OCI-M2 (cell line): ENCODE data around the gene STX1B.
"Not testable (repeated sequence)": the region's sequence is repeated elsewhere in the genome, so short reads cannot be mapped to it uniquely, and the experiment has no call there.

Source experiments
- DNase-seq: peaks from one replicate; lab custom pipeline; 2025; ENCODE audit not compliant: unreplicated experiment; lab: John Stamatoyannopoulos, UW

Gene STX1B

DNA sequence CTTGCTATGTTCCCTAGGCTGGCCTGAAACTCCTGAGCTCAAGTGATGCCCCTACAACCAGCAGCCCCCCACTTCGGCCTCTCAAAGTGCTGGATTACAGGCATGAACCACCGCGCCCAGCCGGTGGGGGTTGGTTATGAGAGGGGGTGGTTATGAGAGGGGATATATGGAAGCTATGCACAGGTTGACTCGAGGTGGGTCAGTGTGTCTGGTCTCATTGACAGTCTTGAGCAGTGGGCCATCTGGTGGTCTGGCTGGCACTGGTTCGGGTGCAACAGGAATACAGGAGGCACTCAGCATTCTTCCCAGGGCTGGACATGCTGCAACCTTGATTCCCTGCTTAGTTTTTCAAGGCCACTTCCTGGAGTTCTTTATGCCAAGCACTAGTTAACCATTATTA, 5.6 kb upstream of the STX1B start:
- no peak for DNase-seq

DNA sequence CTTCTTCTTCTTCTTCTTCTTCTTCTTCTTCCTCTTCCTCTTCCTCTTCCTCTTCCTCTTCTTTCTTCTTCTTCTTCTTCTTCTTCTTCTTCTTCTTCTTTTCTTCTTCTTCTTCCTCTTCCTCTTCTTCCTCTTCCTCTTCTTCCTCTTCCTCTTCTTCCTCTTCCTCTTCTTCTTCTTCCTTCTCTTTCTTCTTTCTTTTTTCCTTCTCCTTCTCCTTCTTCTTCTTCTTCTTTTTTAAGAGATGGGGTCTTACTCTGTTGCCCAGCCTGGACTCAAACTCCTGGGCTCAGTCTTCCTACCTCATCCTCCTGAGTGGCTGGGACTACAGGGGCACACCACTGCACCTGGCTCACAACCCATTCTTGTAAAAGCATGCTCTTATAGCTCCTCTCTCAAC, 2.9 kb upstream of the STX1B start:
- not testable (repeated sequence) for DNase-seq

DNA sequence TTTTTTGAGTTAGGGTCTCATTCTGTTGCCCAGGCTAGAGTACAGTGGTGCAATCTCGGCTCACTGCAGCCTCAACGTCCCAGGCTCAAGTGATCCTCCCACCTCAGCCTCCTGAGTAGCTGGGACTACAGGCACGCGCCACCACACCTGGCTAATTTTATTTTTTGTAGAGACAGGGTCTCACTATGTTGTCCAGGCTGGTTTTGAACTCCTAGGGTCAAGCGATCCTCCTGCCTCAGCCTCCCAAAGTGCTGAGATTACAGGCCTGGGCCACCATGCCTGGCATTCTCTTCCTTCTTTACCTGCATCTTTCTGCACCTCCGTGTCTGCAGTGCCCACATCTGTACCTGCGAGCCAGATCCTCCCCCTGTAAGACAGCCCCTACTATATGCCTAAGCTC, 1.4 kb upstream of the STX1B start:
- DNase-seq, result not testable (repeated sequence)

DNA sequence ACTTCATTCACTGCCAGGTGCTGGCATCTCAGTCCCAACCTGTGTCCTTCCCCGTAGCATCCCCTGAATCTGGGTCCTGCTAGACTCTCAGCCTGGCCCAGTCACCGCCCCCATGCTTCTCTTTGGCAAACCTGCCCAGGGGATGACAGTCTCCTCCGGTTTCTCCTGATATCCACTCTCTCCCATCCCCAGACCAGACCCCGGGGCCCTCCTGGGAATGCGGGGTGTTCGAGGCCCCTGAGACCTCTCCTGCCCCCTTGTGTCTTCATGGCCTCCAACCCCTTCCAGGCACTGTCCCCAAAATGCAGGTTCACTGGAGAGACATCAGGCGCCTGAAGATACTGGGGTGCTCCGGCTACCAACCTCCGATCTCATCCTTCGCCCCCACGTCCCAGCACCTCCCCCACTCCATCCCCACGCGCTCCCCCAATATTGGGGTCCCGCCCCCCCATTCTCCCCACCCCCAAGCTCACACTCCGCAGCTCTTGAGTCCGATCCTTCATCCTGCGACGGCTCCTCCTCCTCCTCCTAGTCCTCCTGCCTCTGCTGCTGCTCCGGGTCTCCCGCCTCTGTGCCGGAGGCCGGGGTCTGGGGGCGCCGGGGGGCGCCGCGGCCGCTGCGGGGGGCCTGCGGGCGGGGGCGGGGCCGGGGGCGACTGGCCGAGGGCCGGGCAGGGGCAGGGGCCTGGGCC, 399 bp downstream of the STX1B start:
- no peak for DNase-seq

DNA sequence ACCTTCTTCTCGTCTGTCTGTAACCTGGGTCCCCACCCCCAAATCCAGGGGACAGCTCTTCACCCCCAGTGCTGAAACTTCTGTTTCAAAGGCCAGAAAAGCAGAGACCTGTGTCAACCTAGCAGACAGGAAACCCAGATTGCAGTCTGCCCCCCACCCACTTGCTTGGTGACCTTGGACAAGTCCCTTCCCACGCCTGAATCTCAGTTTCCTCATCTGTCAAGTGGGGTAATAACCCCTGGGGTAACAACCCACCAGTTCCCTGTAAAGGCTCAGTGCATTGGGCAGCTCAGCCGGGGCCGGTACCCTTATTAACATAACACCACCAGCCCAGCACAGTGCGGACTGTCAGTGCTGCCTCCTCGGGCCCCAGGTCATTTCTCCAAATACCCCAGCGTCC, 1.3 kb downstream of the STX1B start:
- no peak for DNase-seq

DNA sequence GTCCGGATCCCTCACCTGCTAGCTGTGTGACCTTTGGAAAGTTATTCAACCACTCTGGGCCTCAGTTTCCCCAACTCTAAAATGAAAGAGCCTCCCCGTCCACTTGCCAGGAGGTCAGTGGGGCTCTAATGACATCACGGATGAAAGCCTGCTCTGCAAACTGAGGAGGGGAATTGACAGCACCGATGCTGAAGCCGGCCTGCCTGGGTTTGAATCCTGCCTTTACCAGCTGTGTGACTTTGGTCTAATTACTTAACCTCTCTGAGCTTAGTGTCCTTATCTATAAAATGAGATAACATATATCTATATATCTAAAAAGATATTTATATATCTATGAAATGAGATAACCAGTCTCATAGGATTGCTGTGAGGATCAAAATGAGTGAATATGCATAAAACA, 1.9 kb downstream of the STX1B start:
- no peak for DNase-seq

DNA sequence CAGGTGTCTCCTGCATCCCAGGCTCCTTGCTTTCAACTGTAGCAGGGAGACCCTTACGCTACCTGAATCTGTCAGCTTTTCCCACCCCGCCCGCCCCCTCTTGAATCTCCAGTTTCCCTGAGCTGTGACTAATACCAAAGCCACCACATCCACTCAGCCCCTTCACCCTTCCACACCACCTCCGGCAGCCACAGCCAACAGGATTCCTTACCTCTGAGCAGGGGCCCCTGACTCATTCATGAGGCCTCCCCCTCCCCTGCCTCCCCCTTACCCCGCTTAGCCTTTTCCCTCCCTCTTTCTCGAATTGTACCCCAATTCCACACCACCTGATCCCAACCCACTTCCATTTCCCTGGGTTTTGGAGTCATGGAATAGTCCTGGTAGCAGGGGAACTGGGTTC, 2.3 kb downstream of the STX1B start:
- DNase-seq, result no peak

DNA sequence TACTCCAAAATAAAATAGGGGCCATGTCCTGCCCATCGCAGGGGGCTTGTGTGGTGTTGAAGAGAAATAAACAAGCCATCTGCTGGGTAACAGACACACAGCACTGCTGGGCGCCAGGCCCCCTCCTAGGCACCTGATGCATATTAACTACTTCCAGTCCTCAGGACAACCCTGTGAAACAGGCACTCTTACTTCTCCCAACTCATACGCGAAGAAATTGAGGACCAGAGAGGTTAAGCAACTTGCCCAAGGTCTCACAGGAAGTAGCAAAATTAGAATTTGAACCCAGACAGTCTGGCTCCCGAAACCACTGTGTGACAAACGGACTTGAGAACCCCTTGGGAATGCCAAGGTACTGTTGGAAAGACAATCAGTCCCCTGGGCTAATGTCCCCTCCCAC, 2.8 kb downstream of the STX1B start:
- DNase-seq, result no peak

DNA sequence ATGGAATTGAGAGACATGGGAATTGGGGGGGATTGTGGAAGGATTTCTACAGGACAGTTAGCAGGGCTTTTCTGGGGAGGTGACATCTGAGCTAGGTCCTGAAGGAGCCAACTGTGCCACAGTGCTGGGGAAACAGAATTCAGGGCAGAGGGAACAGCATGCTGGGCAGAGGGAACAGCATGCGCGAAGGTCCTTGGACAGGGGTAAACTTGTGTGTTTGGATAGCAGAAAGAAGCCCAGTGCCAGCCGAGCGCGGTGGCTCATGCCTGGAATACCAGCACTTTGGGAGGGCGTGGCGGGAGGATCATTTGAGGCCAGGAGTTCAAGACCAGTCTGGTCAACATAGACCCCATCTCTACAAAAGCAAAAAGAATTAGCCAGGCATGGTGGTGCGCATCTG, 3.8 kb downstream of the STX1B start:
- DNase-seq, result no peak

DNA sequence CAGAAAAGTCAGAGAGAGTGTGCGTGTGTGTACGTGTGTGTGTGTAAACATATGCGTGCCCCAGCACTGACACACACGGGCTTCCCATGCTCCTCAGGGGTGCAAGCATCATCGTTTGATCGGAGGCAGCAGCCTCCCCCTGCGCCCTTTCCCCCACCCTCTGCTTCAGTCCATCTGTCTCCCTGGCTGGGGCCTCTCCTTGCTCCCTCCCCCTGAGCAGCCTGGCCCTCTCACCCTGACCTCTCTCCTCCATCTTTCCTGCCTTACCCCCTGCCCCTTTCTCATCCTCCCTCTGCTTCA, 4.4 kb downstream of the STX1B start:
- DNase-seq, result no peak

DNA sequence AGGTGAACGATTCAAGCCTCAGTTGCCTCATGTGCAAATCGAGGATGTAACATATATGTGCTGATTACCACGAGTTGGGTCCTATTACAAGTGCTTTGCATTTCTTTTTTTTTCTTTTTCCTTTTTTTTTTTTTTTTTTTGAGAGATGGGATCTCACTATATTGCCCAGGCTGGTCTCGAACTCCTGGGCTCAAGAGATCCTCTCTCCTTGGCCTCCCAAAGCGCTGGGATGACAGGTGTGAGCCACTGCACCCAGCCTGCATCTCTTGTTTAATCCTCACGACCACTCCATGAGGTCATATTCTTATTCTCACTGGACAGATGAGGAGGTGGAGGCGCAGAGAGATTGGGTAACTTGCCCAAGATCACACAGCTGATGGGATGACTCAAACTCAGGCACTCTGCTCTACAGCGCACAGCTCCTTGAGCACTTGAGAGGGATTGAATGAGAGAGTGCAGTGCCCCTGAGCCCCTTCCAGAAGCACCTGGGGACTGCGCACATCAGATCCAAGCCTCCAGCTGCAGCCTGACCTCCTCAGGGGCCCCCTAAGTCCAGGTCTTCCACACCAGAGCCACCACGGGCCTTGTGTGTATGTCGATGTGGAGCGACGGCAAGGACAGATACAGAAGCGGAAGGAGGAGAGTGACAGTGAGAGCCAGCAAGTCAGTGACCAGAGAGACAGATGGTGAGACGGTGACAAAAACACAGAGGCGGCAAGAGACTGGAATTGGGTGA, 4.9 kb downstream of the STX1B start:
- no peak for DNase-seq

DNA sequence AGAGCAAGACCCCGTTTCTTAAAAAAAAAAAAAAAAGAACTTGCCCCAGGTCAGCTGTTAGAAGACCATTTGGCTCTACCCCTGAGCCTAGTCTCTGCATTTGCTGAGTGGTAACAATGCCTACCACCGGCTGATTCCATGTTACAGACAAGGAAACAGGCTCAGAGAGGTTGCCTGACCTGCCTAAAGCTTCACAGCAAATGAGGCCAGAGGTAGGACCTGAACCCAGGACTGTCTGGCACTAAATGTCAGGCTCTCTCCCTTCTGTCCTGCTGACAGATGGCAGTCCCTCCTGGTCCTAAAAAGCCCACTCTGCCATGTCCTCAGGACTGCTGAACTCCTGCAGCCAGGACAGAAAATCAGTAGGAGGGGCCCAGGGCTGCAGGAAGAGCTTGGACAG, 5.8 kb downstream of the STX1B start:
- no peak for DNase-seq

DNA sequence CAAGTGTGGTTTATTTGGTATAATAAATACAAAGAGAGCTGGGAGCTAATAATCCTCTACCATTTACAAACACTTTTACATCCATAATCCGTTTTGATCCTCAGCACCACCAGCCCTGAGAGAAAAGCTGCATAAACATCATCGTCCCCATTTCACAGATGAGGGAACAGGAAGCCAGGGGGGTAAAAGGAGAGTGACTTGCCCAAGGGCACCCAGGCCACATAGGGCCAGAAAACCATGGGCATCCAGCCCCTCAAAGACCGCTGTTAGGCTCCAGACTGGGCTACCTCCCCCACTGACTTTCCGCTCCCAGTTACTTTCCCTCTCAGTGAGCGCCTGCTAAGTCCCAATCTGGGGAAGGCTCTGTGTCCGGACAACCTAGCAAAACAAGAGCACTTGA, 6.7 kb downstream of the STX1B start:
- DNase-seq, result no peak

DNA sequence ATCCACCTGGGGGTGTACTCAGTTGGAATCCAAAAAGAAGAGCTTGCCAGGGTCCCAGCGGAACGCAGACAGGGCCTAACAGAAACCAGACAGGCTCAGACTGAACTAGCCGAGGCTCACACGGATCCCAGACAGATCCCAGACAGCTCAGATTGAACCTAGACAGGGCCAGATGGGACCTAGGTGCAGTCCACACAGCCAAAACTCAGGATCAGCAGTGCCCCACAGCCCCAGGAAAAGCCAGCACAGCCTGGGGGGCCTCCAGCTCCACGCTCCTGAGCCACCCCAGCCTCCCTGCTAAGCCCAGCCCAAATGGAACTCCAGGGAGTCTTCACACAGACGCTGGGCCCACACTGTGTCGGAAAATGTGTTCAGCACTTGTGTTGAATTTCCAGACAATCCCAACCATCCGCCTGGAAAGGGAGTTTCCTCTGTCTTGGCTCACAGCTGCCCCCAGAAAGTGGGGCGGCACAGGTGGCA, 7.5 kb downstream of the STX1B start:
- no peak for DNase-seq

DNA sequence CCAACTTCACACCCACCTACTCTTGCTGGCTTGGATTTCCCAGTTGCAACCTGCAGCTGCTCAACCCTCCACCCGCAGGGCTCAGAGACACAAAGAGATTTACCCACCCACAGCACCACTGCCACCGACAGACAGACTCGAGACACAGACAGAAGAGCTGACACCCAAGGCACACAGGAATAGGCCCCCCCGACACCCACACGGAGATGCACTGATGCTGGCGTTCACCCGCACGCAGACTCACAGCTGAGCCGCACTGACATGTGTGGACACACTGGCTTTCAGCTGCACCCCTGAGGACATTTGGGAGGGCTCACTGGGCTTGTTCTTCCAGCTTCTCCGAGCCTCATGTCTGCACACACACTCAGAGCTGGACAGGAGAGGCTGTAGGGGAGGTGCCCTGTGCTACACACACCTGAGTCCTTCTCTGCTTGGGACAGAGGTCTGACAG, 8.2 kb downstream of the STX1B start:
- no peak for DNase-seq

DNA sequence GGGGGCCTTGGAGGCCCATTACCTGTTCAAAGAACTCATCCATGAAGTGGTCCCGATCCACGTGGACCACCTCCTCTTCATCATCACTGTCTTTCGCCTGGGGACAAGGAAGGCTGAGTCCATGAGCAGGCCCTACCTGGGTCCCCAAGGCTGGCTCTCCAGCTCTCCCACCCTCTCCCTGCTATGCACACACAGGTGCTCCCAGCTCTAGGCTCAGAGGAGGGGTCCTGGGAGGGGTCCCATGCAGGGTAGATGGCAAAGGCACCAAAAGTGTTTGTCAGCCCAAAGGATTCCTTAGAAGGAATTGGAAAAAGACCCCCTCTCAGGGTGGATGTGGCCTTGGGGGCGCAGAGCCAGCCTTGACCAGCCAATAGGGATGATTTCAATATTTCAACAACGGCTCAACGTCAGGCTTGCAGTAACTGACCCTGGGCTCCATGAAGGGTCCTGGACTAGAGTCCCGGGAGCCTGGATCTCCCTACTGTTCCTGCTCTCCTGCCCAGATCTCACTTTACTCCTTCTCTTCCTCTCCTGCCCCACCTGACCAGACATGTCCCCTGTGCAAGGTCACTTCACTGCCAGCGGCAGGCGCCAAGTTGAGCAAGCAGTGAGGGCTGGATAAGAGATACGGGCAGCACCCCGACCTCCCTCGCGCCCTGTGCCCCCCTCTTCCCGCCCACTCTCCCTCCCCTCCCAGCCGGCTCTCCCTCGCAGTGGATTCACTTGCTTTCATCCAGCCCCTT, 8.8 kb downstream of the STX1B start:
- DNase-seq, result no peak

DNA sequence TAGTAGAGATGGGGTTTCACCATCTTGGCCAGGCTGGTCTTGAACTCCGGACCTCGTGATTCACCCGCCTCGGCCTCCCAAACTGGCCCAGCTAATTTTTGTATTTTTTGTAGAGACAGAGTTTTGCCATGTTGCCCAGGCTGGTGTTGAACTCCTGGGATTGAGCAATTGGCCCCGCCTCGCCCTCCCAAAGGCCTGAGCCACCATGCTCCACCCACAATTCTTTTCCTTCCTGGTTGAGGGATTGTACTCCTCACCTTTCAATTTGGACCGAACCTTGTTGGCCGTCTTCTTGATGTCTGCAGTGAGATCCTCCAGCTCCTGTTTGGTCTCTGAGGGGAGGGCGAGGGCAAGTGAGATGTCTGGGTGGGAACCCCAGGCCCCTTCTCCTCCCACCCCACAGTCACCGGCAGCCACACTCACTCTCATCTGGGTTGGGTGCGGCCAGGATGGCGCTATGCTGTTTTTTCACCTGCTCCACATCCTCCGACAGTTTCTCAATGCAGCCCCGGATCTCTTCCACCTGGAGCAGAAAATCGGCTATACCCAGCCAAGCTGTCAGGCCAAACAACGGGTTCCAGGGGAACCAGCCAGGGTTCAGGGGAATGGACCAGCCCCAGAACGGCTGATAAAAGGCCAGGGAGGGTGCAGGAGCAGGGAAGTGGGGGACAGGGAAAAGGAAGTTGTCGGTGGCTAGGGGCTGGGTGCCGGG, 9.6 kb downstream of the STX1B start:
- no peak for DNase-seq

DNA sequence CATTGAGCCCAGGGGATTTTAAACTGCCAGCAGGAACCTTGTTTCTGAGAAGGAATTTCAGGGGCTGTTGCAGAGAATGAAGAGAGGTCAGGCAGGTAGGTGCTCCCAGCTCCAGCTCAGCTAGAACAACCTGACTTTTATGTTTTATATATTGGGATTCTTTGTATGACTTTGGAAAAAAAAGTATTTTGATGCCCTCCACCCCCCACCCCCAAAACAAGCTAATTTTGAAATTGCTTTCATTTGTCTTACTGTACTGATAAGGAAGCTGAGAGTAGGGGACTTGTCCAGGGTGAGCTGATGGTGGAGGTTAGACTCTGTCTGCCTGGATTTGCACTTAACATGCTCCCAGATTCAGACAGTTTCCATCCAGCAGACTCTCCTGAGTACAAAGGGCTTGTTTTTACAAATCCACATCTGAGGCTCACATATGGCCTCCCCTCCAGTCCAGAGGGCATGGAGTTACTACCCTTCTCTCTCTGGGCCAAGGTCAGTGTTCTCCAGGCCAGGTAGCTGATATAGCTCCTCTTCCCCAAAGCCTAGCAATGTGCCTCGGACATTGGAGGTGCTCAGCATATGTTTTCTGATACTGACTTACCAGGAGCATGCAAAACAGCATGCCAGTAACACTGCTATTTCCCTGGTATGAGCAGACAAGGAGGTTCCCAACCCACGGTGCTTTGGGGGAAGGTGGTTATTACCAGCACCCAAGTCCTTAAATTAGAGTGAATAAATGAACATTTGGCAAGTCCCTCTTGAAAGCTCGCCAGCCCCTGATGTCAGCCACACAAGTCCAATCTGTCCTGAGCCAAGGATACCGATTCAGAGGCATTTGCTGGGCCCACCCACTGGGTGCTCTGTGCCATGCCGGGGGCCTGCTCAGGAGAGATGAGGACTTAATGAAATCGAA, 11.3 kb downstream of the STX1B start:
- DNase-seq, result no peak

DNA sequence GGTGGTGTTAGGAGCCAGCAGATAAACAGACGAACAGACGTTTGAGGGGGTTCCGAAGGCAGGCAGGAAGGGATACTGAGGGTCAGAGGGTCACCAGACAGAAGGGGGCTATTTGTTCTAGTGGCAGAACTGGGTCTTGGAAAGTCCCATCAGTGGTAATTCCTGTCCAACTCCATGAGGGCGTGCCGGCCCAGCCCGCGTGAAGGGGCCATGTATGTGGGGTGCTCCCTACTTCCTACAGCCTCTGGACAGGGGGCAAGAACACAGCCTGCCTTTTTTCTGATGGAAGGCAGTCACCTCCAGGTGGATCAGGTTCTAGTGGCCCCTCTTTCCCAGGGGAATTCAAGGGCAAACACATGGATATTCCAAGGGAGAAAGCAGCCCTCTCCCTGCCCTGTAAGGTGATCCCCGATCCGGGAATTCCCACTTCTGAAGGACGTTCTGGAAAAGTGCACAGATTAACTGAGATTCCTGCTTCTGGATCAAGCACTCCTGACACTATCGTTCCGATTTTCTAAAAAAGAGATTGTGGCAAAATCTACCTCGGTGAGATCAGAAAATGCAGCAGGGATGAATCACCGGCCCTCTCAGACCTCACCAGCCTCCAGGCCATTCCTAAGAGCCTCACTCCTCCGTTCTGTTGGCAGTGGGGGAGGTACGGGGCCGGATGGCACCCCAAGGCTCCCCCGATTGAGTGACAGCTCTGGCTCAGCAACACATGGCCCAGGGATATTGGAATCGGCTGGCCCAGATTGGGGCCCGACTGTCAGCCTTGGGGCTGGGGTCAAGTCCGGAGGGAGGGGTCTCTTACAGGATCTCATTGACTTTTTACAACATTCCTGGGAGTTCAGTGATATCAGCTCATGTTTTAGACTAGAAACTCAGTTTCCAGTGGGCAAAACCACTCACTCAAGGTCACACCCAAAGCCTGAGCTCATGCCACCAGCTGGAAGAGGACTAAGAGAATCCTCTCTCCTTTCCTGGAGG, 12.4 kb downstream of the STX1B start:
- no peak for DNase-seq
